NOMO-1 (cell line): ENCODE results near the gene ZNF75A.
"Not testable (repeated sequence)": the region's sequence is repeated elsewhere in the genome, so short reads cannot be mapped to it uniquely, and the experiment has no call there.

ENCODE experiments used
- DNase-seq, 2 experiments: peaks; one replicate each; lab custom pipeline; 2025; ENCODE audit not compliant: unreplicated experiment in 2 of 2; lab: John Stamatoyannopoulos, UW

Gene ZNF75A

DNA sequence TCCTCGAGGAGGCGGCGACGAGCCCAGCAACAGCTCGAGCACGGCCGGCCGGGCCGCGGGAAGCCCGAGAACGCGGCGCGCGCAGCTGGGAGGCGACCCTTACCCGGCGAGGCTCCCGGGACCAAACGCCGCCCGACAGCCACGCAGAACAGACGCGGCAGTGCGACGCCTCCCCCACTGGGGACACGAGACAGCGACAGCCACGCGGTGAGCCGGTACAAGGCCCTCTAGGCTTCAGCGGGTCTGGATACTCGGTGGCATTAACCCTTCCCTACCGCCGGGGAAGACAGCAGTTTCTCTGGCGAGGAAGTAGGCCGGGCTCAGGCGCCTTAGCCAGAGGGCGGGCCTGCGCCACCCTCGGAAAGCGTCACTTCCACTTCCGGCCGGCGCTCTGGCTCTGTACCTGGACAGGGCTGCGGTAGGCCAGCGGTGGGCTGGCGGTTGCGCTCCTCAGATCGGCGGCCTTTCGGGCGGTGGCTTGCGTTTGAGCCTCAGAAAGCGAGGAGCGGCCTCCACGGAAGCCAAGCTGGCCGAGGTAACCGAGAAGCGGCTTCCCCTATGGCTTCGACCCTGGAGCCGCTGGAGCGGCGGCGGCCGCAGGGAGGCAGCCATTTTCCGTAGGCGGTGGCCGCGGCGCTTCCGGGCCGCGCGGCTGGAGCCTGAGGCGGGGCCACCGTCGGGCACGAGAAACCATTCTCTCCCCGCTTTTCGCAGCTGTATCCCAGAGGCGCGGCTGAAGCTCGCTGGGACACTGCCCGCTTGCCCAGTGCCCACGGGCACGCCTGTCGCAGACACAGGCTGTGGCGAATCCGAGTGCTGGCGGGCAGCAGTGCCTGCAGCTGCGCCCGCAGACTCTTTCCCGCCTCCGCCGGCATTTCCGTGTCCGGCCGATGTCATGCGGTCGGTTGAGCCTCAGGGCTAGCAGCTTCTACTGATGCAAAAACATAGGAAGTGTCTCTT lies at the start of gene ZNF75A, which contains the start of gene TIGD7:
TSS of gene ZNF75A (plus strand) at position 389 of the 960 bp plus-strand sequence. CDS start 2,932 bp downstream, outside the sequence.
TSS of gene TIGD7 (minus strand) at position 322 of the 960 bp plus-strand sequence. CDS start 4,816 bp downstream, outside the sequence.
- peak; percentile 89 for DNase-seq

DNA sequence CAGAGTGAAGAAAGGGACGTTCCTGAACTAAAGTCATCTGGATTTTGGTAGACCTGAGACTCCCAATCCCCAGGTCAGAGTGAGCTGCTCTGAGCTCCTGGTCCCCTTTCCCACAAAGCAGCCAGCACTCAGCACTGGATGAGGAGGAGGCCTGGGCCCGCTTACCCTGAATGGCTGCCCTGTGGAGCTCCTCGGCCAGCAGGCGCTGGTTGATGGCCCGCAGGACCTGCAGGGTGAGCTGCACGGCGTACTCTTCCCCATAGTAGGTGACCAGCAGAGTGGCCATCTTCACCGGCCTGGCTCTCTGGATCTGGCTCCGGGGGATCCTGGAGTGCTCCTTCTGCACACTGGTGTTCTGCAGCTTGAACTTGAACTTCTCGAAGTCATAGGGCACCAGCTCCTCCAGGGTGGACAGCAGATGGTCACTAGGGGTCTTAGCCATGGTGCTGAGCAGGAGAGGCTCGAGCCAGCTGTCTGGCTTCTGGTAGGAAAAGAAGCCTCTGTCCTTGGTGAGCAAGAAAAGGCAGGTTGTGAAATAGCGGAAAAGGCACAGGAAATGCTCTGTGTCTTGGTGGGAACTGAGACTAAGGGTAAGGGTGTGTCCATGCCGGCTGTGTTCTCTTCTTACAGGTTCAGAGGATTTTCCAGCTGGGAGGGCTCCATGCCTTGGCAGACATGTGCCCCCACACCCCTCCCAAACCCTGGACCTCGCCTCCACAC lies 49.0 kb upstream of the ZNF75A start, which contains the start of gene MEFV:
TSS of gene MEFV (minus strand) at position 488 of the 720 bp plus-strand sequence. CDS start at position 442, 46 bp downstream.
- peak; percentile 68 to 87 for DNase-seq

- no peak for DNase-seq
Measured at GRCh38 chr16:3256866-3257465, 48.3 kb upstream of the ZNF75A start.

DNA sequence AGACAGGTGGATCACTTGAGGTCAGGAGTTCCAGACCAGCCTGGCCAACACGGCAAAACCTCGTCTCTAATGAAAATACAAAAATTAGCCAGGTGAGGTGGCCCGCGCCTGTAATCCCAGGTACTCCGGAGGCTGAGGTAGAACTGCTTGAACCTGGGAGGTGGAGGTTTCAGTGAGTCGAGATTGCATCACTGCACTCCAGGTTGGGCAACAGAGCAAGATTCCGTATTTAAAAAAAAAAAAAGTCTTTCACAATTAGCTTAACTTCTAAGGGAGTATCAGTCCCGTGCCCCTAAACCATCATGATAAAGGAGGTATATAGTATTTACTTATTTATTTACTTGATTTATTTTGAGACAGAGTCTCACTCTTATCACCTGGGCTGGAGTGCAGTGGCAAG lies 45.5 kb upstream of the ZNF75A start:
- DNase-seq: peak; percentile 8 to 35

GRCh38 chr16:3262517-3262916 lies 42.8 kb upstream of the ZNF75A start:
- DNase-seq: no peak

- DNase-seq: peak; percentile 92 to 93
Measured at GRCh38 chr16:3264137-3265036, 40.9 kb upstream of the ZNF75A start.

GRCh38 chr16:3266873-3267537 lies 38.3 kb upstream of the ZNF75A start:
- DNase-seq: no peak

DNA sequence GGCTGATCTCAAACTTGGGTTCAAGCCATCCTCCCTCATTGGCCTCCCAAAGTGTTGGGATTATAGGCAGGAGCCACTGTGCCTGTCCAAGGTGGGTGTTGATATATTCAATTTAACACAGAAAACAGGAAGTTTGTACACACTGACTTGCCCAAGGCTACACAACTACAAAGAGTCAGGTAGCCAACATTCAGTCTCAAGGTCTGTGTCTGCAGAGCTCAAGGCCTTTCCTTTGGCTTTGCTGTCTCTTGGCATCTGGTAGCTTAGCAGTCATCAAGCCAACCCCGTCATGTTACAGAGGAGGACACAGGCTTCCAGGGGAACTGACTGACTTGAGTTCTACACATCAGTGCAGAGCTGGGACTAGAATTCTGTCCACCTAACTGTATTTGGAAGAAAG lies 37.0 kb upstream of the ZNF75A start:
- no peak for DNase-seq

DNA sequence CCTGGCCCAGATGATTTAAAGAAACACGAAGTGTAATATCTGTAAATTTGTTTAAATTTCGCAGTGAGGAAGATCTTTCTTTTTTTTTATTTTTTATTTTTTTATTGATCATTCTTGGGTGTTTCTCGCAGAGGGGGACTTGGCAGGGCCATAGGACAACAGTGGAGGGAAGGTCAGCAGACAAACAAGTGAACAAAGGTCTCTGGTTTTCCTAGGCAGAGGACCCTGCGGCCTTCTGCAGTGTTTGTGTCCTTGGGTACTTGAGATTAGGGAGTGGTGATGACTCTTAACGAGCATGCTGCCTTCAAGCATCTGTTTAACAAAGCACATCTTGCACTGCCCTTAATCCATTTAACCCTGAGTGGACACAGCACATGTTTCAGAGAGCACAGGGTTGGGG lies 34.6 kb upstream of the ZNF75A start:
- not testable (repeated sequence) for DNase-seq

- DNase-seq: not testable (repeated sequence)
Measured at GRCh38 chr16:3271281-3271680, 34.0 kb upstream of the ZNF75A start.

GRCh38 chr16:3274490-3274889 lies 30.8 kb upstream of the ZNF75A start:
- DNase-seq: no peak

GRCh38 chr16:3274947-3275346 lies 30.4 kb upstream of the ZNF75A start:
- no peak for DNase-seq

DNA sequence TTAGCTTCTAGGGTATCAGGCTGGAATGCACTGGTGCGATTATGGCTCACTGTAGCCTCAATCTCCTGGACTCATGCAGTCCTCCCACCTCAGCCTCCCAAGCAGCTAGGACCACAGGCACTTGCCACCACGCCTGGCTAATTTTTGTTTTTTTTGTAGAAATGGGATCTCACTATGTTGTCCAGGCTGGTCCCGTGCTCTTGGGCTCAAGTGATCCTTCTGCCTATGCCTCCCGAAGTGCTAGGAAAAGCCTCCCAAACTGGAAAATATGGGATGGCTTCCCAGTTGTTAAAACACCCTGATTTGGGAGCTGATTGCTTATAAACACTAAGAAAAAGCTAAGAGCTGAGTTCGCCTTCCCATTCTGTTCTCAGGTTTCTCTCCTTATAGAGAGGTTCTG lies 28.6 kb upstream of the ZNF75A start:
- no peak for DNase-seq

DNA sequence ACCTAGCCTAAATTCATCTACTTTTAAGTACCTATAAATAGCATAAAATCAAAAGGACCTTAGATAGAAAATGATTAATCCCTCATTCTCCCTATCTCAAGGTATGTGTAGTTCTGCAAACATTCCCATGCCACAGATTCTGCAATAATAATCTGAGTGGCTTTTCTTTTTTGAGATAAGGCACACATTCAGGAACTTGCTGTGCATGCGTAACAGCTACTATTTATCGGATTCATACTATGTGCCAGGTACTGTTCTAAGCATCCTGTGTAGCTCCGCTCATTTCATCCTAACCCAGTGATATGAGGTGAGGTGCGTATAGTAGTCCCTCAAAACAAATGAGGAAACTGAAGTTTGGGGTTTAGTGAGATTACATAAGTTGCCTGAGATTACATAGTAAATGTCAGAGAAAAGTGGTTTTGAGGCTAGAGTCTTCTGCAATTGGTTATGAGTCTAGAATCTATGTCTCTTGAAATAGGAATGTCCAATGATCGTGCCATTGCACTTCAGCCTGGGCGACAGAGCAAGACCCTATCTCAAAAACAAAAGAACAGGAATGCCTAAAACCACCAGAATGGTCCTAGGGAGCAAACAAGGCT lies 24.0 kb upstream of the ZNF75A start:
- peak in 1 of 2 experiments; percentile 13 for DNase-seq

- DNase-seq: peak; percentile 69 to 72
Measured at GRCh38 chr16:3282103-3282729, 23.1 kb upstream of the ZNF75A start.

GRCh38 chr16:3282730-3283542 lies 22.4 kb upstream of the ZNF75A start, which contains the start of gene ZNF263:
TSS of gene ZNF263 (plus strand) at chr16:3283491. CDS start at chr16:3283819, 328 bp downstream.
- peak; percentile 98 to 99 for DNase-seq
